Glutamatergic neuron (in vitro differentiated cells): Measurements from ENCODE around the gene KDM2B. TPM values are rescaled to one million over a fixed set of nuclear protein-coding genes. Genes with fewer than 3 reads are reported as not detected.

ENCODE experiments used
- DNase-seq: peaks from one replicate; pipeline ENCODE4 v3.0.0; 2022
- H3K27ac Mint-ChIP-seq: one replicate; pipeline ENCODE4 v1.8.0; 2020; ENCODE audit warnings: mild to moderate bottlenecking, mixed read lengths, inconsistent platforms; ENCODE audit not compliant: unreplicated experiment
- H3K27me3 Mint-ChIP-seq: one replicate; pipeline ENCODE4 v1.8.0; 2020; ENCODE audit warnings: mild to moderate bottlenecking, moderate library complexity, mixed read lengths, inconsistent platforms; ENCODE audit not compliant: unreplicated experiment
- H3K36me3 Mint-ChIP-seq: one replicate; pipeline ENCODE4 v1.8.0; 2020; ENCODE audit warnings: mild to moderate bottlenecking, mixed read lengths, inconsistent platforms; ENCODE audit not compliant: unreplicated experiment
- H3K4me1 Mint-ChIP-seq: one replicate; pipeline ENCODE4 v1.8.0; 2020; ENCODE audit warnings: mild to moderate bottlenecking, low read depth, mixed read lengths, inconsistent platforms; ENCODE audit not compliant: unreplicated experiment
- H3K4me3 Mint-ChIP-seq: one replicate; pipeline ENCODE4 v1.8.0; 2020; ENCODE audit warnings: mild to moderate bottlenecking, mixed read lengths, inconsistent platforms; ENCODE audit not compliant: unreplicated experiment
- H3K9me3 Mint-ChIP-seq: one replicate; pipeline ENCODE4 v1.8.0; 2020; ENCODE audit warnings: mild to moderate bottlenecking, moderate library complexity, mixed read lengths, inconsistent platforms; ENCODE audit not compliant: unreplicated experiment
- CTCF ChIP-seq: fragments of 200-600 bp; sonication (generic); IDR thresholded peaks from one replicate; pipeline ENCODE4 v1.5.0; 2021; ENCODE audit not compliant: partially characterized antibody, unreplicated experiment
- total RNA-seq: library from RNA; stranded (reverse); fragmentation: NEBNext Ultra II Directional; extraction: Animal tissue kit (Norgen Biotek cat#: 25700); gene quantifications from one replicate; pipeline ENCODE4 v1.2.1, GENCODE V29; 2021; ENCODE audit not compliant: unreplicated experiment

The KDM2B gene
- total RNA-seq, 1 donor from 2014 or later: 64.3 TPM

- Mint-ChIP-seq H3K36me3 (no peaks in the 10 kb centered on the region), H3K9me3 (peaks cover 2% of the 10 kb centered on the region), H3K27ac (no peak overlapping the region), H3K4me1 (no peaks in the 10 kb centered on the region), H3K4me3 (no peak overlapping the region), H3K27me3 (no peaks in the 10 kb centered on the region)
- no peak for DNase-seq
- no peak for TF ChIP-seq CTCF
These were observed 35.3 kb downstream of the KDM2B start for GRCh38 chr12:121545480-121545879.

DNA sequence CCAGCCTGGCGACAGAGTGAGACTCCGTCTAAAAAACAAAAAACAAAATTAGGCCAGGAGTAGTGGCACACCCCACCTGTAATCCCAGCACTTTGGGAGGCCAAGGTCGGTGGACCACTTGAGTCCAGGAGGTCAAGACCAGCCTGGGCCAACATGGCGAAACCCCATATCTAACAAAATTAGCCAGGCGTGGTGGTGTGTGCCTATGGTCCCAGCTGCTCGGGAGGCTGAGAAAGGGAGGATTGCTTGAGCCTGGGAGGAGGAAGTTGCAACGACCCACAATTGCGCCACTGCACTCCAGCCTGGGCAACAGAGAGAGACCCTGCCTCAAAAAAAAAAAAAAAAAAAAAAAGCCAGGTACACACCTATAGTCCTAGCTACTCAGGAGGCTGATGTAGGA lies 37.0 kb downstream of the KDM2B start:
- Mint-ChIP-seq H3K4me1 (no peaks in the 10 kb centered on the region), H3K9me3 (peaks cover 2% of the 10 kb centered on the region), H3K27me3 (peaks cover 4% of the 10 kb centered on the region), H3K36me3 (no peaks in the 10 kb centered on the region), H3K27ac (no peak overlapping the region), H3K4me3 (no peak overlapping the region)
- DNase-seq: no peak
- TF ChIP-seq CTCF: no peak

- no peak for TF ChIP-seq CTCF
- Mint-ChIP-seq H3K4me1 (peaks cover 6% of the 10 kb centered on the region), H3K27me3 (peaks cover 11% of the 10 kb centered on the region), H3K36me3 (peaks cover 3% of the 10 kb centered on the region), H3K27ac (no peak overlapping the region), H3K9me3 (peaks cover 2% of the 10 kb centered on the region), H3K4me3 (no peak overlapping the region)
- DNase-seq: no peak
These were observed 40.9 kb downstream of the KDM2B start for GRCh38 chr12:121539908-121540307.

GRCh38 chr12:121538699-121539061 lies 42.1 kb downstream of the KDM2B start:
- Mint-ChIP-seq H3K36me3 (peaks cover 3% of the 10 kb centered on the region), H3K9me3 (peaks cover 2% of the 10 kb centered on the region), H3K27ac (no peak overlapping the region), H3K4me3 (peak overlapping the region; percentile 85), H3K4me1 (peaks cover 6% of the 10 kb centered on the region), H3K27me3 (peaks cover 11% of the 10 kb centered on the region)
- DNase-seq: no peak
- TF ChIP-seq CTCF: no peak

- peaks cover 2% of the 10 kb centered on the region for H3K9me3 Mint-ChIP-seq
- TF ChIP-seq CTCF: no peak
These were observed 42.8 kb downstream of the KDM2B start for GRCh38 chr12:121537814-121538698.

More at GRCh38 chr12:121537814-121538698, 42.8 kb downstream of the KDM2B start:
- Mint-ChIP-seq H3K4me3 (peak overlapping the region; percentile 85), H3K27me3 (peaks cover 11% of the 10 kb centered on the region), H3K4me1 (peaks cover 6% of the 10 kb centered on the region), H3K27ac (no peak overlapping the region), H3K36me3 (peaks cover 3% of the 10 kb centered on the region)
- DNase-seq: no peak
